ENCODE results near the gene SLAMF8. TPM values are rescaled to one million over a fixed set of nuclear protein-coding genes. Genes with fewer than 3 reads are reported as not detected.

The SLAMF8 gene
- total and polyA plus RNA-seq, 2 of the 8 experiments (the other 6 are each of a cell fraction or from before 2014, with no cell fraction given) = not detected

- Histone ChIP-seq H3K27me3 (replicated peaks in 1 of 4; ENCODE audit: control insufficient read depth in 3 of 4, extremely low read depth in 1 of 4, insufficient read depth in 3 of 4, low read length in 3 of 4) (peaks cover 0 to 6% (median 1%) of the 10 kb centered on the region in 4 experiments; a peak in 4 of 7 replicates), H3K23ac (ENCODE audit: insufficient read length) (no peak overlapping the region), H2BK12ac (ENCODE audit: low read depth, low read length) (no peak overlapping the region), H3K27ac (ENCODE audit: low read depth, low read length) (no peak overlapping the region), H3K4me2 (ENCODE audit: insufficient read depth in 1 of 2, low read depth in 2 of 2, low read length in 2 of 2) (no peak overlapping the region), H3K9me3 (ENCODE audit: insufficient read depth in 2 of 2, low read depth in 1 of 2, low read length in 1 of 2) (no peaks in the 10 kb centered on the region), H3K18ac (ENCODE audit: extremely low read depth, low read length) (no peak overlapping the region), H4K8ac (ENCODE audit: extremely low read depth, insufficient read depth, low read length) (no peak overlapping the region), H3K79me2 (ENCODE audit: control insufficient read depth in 1 of 2, insufficient read depth in 2 of 2, low read length in 2 of 2) (no peaks in the 10 kb centered on the region), H3K23me2 (ENCODE audit: low read depth, low read length) (no peaks in the 10 kb centered on the region), H3K9ac (replicated peaks in 1 of 4; ENCODE audit: extremely low read depth in 1 of 4, low read depth in 3 of 4, low read length in 3 of 4) (no peak overlapping the region), H4K5ac (ENCODE audit: insufficient read length, low read depth, low read length) (no peak overlapping the region), H3K36me3 (ENCODE audit: control insufficient read depth in 2 of 4, insufficient read depth in 4 of 4, low read length in 3 of 4) (no peaks in the 10 kb centered on the region), H2BK20ac (ENCODE audit: low read length) (no peak overlapping the region), H2AK5ac (ENCODE audit: low read depth, low read length) (no peak overlapping the region), H3K14ac (ENCODE audit: insufficient read length) (no peak overlapping the region), H3K4ac (replicated peaks; ENCODE audit: insufficient read length, low read depth, low read length) (no peak overlapping the region), H4K20me1 (replicated peaks in 1 of 2; ENCODE audit: control insufficient read depth in 1 of 2, insufficient read depth in 2 of 2, low read length in 2 of 2) (no peaks in the 10 kb centered on the region), H3K56ac (replicated peaks; ENCODE audit: insufficient read length, low read depth, low read length) (no peak overlapping the region), H3K4me3 (ENCODE audit: extremely low read depth in 1 of 4, insufficient read depth in 2 of 4, low read depth in 3 of 4, low read length in 4 of 4) (no peak overlapping the region), H2AFZ (ENCODE audit: low read length) (no peak overlapping the region), H2BK120ac (replicated peaks; ENCODE audit: low read depth, low read length) (no peak overlapping the region), H2BK5ac (ENCODE audit: low read depth, low read length) (no peak overlapping the region), H2BK15ac (ENCODE audit: low read length) (no peak overlapping the region), H3K79me1 (ENCODE audit: low read depth, low read length) (no peaks in the 10 kb centered on the region), H4K91ac (replicated peaks; ENCODE audit: insufficient read length, low read length) (no peak overlapping the region), H3K4me1 (replicated peaks in 1 of 4; ENCODE audit: control insufficient read depth in 3 of 4, insufficient read depth in 4 of 4, low read length in 3 of 4) (peaks cover 0 to 4% (median 3%) of the 10 kb centered on the region in 4 experiments; a peak in 1 of 7 replicates)
- TF ChIP-seq SUZ12 (IDR thresholded peaks at IDR 0.05; ENCODE audit: low read length) (no peak), YY1 (IDR thresholded peaks at IDR 0.05; ENCODE audit: low read depth, low read length) (no peak), RAD21 (IDR thresholded peaks at IDR 0.05 in 1 of 2, conservative IDR thresholded peaks at IDR 0.05 in 1 of 2; ENCODE audit: low read depth in 2 of 2, low read length in 2 of 2) (no peak), RFX5 (IDR thresholded peaks at IDR 0.05; ENCODE audit: borderline replicate concordance, low read depth, low read length) (no peak)
- TF ChIP-seq, protein P1, sequence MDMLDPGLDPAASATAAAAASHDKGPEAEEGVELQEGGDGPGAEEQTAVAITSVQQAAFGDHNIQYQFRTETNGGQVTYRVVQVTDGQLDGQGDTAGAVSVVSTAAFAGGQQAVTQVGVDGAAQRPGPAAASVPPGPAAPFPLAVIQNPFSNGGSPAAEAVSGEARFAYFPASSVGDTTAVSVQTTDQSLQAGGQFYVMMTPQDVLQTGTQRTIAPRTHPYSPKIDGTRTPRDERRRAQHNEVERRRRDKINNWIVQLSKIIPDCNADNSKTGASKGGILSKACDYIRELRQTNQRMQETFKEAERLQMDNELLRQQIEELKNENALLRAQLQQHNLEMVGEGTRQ (IDR thresholded peaks at IDR 0.05; ENCODE audit: low read length) = no peak
- FAIRE-seq (no peak), DNase-seq (ENCODE audit: low read depth in 1 of 2, low spot score in 2 of 2) (no peak)
- ChIA-PET POLR2A (ENCODE audit: partially characterized antibody) (no interaction called here), CTCF (ENCODE audit: partially characterized antibody) (interaction anchor here (0.9 to 11.2 kb wide), 19 partner anchors 7 to 174 kb away, joined by 3 to 175 read pairs (median 5); partner anchors contain the start of gene FCRL6)
- WGBS, 2 experiments (ENCODE audit: extremely low coverage in 1 of 2, insufficient coverage in 1 of 2, insufficient read length in 1 of 2, insufficient replicate concordance in 2 of 2, low coverage in 1 of 2, low lambda C conversion rate in 2 of 2, missing lambda C conversion rate in 1 of 2) = 82% methylated on average over 3 of the region's 3 CpGs; no CpG with 5 or more reads in 1 of the 2 experiments
Observed at GRCh38 chr1:159828176-159828575, 1.5 kb downstream of the SLAMF8 start.
